NCI-H510A (cell line): ENCODE data around the gene PTMA.
"Not testable (repeated sequence)": the region's sequence is repeated elsewhere in the genome, so short reads cannot be mapped to it uniquely, and the experiment has no call there.

Experiments used
- DNase-seq: peaks from one replicate; lab custom pipeline; 2025; lab: John Stamatoyannopoulos, UW

The PTMA gene

GRCh38 chr2:231716666-231717280, 8.4 kb downstream of the PTMA start:
- DNase-seq: no peak

- DNase-seq: no peak
Observed at GRCh38 chr2:231717281-231718171, 9.2 kb downstream of the PTMA start.

GRCh38 chr2:231718799-231719198, 10.5 kb downstream of the PTMA start:
- DNase-seq: no peak

GRCh38 chr2:231720292-231720986, 12.1 kb downstream of the PTMA start:
- no peak for DNase-seq

GRCh38 chr2:231720987-231721966, 13.0 kb downstream of the PTMA start:
- no peak for DNase-seq

GRCh38 chr2:231722721-231723307, 14.5 kb downstream of the PTMA start:
- no peak for DNase-seq

GRCh38 chr2:231725476-231725875, 17.2 kb downstream of the PTMA start:
- DNase-seq: no peak

- DNase-seq: no peak
Observed at GRCh38 chr2:231726276-231726675, 18.0 kb downstream of the PTMA start.

GRCh38 chr2:231727621-231728020, 19.3 kb downstream of the PTMA start:
- DNase-seq: no peak

- DNase-seq: no peak
Observed at GRCh38 chr2:231732604-231733003, 24.3 kb downstream of the PTMA start.

- DNase-seq: no peak
Observed at GRCh38 chr2:231737761-231738160, 29.4 kb downstream of the PTMA start.

GRCh38 chr2:231743376-231744116, 35.2 kb downstream of the PTMA start:
- no peak for DNase-seq

GRCh38 chr2:231745303-231746038, 37.1 kb downstream of the PTMA start:
- DNase-seq: no peak

GRCh38 chr2:231748153-231748896, 40.0 kb downstream of the PTMA start:
- DNase-seq: not testable (repeated sequence)

GRCh38 chr2:231749016-231749415, 40.7 kb downstream of the PTMA start:
- DNase-seq: peak; percentile 84

GRCh38 chr2:231751042-231751815, 42.9 kb downstream of the PTMA start:
- no peak for DNase-seq

GRCh38 chr2:231752061-231752460, 43.7 kb downstream of the PTMA start:
- DNase-seq: no peak

- DNase-seq: no peak
Observed at GRCh38 chr2:231761735-231762134, 53.4 kb downstream of the PTMA start.
